ENCODE data around the gene HACD1.

DNA sequence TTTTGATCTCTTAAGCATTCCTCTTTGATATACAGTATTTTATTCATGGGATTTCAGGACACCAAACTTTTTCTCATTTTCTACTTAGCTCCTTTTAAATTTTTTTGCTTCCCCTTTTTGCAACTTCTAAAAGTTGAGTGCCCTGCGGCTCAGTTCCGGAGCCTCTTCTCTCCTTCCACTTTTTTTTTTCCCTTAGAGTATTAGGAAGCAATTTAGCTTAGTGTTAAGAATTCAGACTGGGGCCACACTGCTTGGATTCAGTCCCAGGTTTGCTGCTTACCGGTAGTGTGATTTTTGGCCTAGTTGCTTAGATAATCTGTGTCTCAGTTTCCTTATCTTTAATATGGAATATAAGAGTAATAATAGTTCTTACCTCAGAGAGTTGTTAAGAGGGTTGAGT lies 30.2 kb upstream of the HACD1 start:
- TF ChIP-seq, protein P1, sequence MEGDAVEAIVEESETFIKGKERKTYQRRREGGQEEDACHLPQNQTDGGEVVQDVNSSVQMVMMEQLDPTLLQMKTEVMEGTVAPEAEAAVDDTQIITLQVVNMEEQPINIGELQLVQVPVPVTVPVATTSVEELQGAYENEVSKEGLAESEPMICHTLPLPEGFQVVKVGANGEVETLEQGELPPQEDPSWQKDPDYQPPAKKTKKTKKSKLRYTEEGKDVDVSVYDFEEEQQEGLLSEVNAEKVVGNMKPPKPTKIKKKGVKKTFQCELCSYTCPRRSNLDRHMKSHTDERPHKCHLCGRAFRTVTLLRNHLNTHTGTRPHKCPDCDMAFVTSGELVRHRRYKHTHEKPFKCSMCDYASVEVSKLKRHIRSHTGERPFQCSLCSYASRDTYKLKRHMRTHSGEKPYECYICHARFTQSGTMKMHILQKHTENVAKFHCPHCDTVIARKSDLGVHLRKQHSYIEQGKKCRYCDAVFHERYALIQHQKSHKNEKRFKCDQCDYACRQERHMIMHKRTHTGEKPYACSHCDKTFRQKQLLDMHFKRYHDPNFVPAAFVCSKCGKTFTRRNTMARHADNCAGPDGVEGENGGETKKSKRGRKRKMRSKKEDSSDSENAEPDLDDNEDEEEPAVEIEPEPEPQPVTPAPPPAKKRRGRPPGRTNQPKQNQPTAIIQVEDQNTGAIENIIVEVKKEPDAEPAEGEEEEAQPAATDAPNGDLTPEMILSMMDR (IDR thresholded peaks at IDR 0.05) = no peak
- TF ChIP-seq POLR2A (IDR thresholded peaks at IDR 0.05) = no peak

All from uterus (tissue), 2 donors.